Liver (tissue), 2 donors: ENCODE results near the gene CA11.

Experiments used
- YY1 ChIP-seq: IDR thresholded peaks from 2 replicates; pipeline ENCODE4 v1.6.1; 2016; ENCODE audit warnings: antibody characterized with exemption, mild to moderate bottlenecking
- TF ChIP-seq, protein P1 (sequence below): fragments of 150-350 bp; IDR thresholded peaks from 2 replicates; pipeline ENCODE4 v1.5.1; 2017; ENCODE audit warnings: improper control_type of control experiment, low read depth, low read length; ENCODE audit not compliant: missing input control
- donor health status: healthy.

- TF ChIP-seq, protein P1, sequence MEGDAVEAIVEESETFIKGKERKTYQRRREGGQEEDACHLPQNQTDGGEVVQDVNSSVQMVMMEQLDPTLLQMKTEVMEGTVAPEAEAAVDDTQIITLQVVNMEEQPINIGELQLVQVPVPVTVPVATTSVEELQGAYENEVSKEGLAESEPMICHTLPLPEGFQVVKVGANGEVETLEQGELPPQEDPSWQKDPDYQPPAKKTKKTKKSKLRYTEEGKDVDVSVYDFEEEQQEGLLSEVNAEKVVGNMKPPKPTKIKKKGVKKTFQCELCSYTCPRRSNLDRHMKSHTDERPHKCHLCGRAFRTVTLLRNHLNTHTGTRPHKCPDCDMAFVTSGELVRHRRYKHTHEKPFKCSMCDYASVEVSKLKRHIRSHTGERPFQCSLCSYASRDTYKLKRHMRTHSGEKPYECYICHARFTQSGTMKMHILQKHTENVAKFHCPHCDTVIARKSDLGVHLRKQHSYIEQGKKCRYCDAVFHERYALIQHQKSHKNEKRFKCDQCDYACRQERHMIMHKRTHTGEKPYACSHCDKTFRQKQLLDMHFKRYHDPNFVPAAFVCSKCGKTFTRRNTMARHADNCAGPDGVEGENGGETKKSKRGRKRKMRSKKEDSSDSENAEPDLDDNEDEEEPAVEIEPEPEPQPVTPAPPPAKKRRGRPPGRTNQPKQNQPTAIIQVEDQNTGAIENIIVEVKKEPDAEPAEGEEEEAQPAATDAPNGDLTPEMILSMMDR, result no peak
- TF ChIP-seq YY1, result no peak
Observed at GRCh38 chr19:48616491-48617056, 29.4 kb downstream of the CA11 start.
